ENCODE measurements around the gene C4orf17. TPM values are rescaled to one million over a fixed set of nuclear protein-coding genes. Genes with fewer than 3 reads are reported as not detected.

C4orf17 gene
- total RNA-seq, 2 donors from 2014 or later, result 2.0 TPM; not detected in 1

- DNase-seq (ENCODE audit: low spot score), result no peak
- 91% methylated on average over 1 of the region's 1 CpG for WGBS
- Histone ChIP-seq H3K27me3 (replicated peaks; ENCODE audit: insufficient read depth) (no peaks in the 10 kb centered on the region), H3K4me1 (replicated peaks) (no peaks in the 10 kb centered on the region), H3K27ac (no peak overlapping the region), H3K9me3 (no peaks in the 10 kb centered on the region), H3K4me3 (no peak overlapping the region), H3K36me3 (no peaks in the 10 kb centered on the region)
- intact Hi-C loops (cut with DNase I), result no loop called here
- no peak for TF ChIP-seq POLR2A (IDR thresholded peaks at IDR 0.05)
- TF ChIP-seq CTCF (IDR thresholded peaks at IDR 0.05), result no peak
- TF ChIP-seq POLR2AphosphoS5 (IDR thresholded peaks at IDR 0.05), result no peak
These were observed 74.7 kb downstream of the C4orf17 start for GRCh38 chr4:99585516-99585915.

GRCh38 chr4:99586322-99586721, 75.5 kb downstream of the C4orf17 start:
- no peaks in the 10 kb centered on the region for H3K27me3 ChIP-seq (replicated peaks; ENCODE audit: insufficient read depth)
- no peak overlapping the region for H3K4me3 ChIP-seq
- no peak overlapping the region for H3K27ac ChIP-seq
- intact Hi-C loops (cut with DNase I), result no loop called here
- no peaks in the 10 kb centered on the region for H3K4me1 ChIP-seq (replicated peaks)
- DNase-seq (ENCODE audit: low spot score), result no peak
- 45% methylated on average over 2 of the region's 2 CpGs for WGBS
- no peaks in the 10 kb centered on the region for H3K9me3 ChIP-seq
- no peaks in the 10 kb centered on the region for H3K36me3 ChIP-seq
- no peak for TF ChIP-seq POLR2A (IDR thresholded peaks at IDR 0.05)
- TF ChIP-seq CTCF (IDR thresholded peaks at IDR 0.05), result no peak
- TF ChIP-seq POLR2AphosphoS5 (IDR thresholded peaks at IDR 0.05), result no peak

GRCh38 chr4:99586797-99587196, 76.0 kb downstream of the C4orf17 start:
- DNase-seq (ENCODE audit: low spot score), result no peak
- peak overlapping the region in 1 of 2 donors; percentile 3 for H3K27ac ChIP-seq
- 11% methylated on average over 1 of the region's 1 CpG for WGBS
- no peaks in the 10 kb centered on the region for H3K27me3 ChIP-seq (replicated peaks; ENCODE audit: insufficient read depth)
- no peaks in the 10 kb centered on the region for H3K36me3 ChIP-seq
- intact Hi-C loops (cut with DNase I), result no loop called here
- no peaks in the 10 kb centered on the region for H3K4me1 ChIP-seq (replicated peaks)
- TF ChIP-seq CTCF (IDR thresholded peaks at IDR 0.05), result no peak
- TF ChIP-seq POLR2AphosphoS5 (IDR thresholded peaks at IDR 0.05), result no peak
- no peak for TF ChIP-seq POLR2A (IDR thresholded peaks at IDR 0.05)
- H3K9me3 ChIP-seq, result no peaks in the 10 kb centered on the region
- H3K4me3 ChIP-seq, result no peak overlapping the region

- H3K27ac ChIP-seq, result peak overlapping the region in 1 of 2 donors; percentile 3
- no peak for TF ChIP-seq POLR2AphosphoS5 (IDR thresholded peaks at IDR 0.05)
- TF ChIP-seq CTCF (IDR thresholded peaks at IDR 0.05), result no peak
- no peak for TF ChIP-seq POLR2A (IDR thresholded peaks at IDR 0.05)
- H3K9me3 ChIP-seq, result no peaks in the 10 kb centered on the region
- no peak for DNase-seq (ENCODE audit: low spot score)
- no peaks in the 10 kb centered on the region for H3K4me1 ChIP-seq (replicated peaks)
- H3K27me3 ChIP-seq (replicated peaks; ENCODE audit: insufficient read depth), result no peaks in the 10 kb centered on the region
- intact Hi-C loops (cut with DNase I), result no loop called here
- H3K36me3 ChIP-seq, result no peaks in the 10 kb centered on the region
- H3K4me3 ChIP-seq, result no peak overlapping the region
These were observed 76.5 kb downstream of the C4orf17 start for GRCh38 chr4:99587309-99587708.

- no peak for DNase-seq (ENCODE audit: low spot score)
- H3K4me3 ChIP-seq, result no peak overlapping the region
- no peaks in the 10 kb centered on the region for H3K4me1 ChIP-seq (replicated peaks)
- TF ChIP-seq POLR2AphosphoS5 (IDR thresholded peaks at IDR 0.05) (no peak), POLR2A (IDR thresholded peaks at IDR 0.05) (no peak), CTCF (IDR thresholded peaks at IDR 0.05) (no peak)
- H3K27me3 ChIP-seq (replicated peaks; ENCODE audit: insufficient read depth), result no peaks in the 10 kb centered on the region
- H3K27ac ChIP-seq, result no peak overlapping the region
- H3K9me3 ChIP-seq, result no peaks in the 10 kb centered on the region
- intact Hi-C loops (cut with DNase I), result no loop called here
- whole genome bisulfite sequencing, result 10% methylated on average over 1 of the region's 1 CpG
- no peaks in the 10 kb centered on the region for H3K36me3 ChIP-seq
These were observed 77.0 kb downstream of the C4orf17 start for GRCh38 chr4:99587803-99588202.

Data from prostate gland (tissue), 2 donors.